Measurements from ENCODE around the gene ZRANB3.
"Not testable (repeated sequence)": the region's sequence is repeated elsewhere in the genome, so short reads cannot be mapped to it uniquely, and the experiment has no call there.

The ZRANB3 gene

GRCh38 chr2:135169900-135170753 lies 360.9 kb downstream of the ZRANB3 start:
- DNase-seq, result no peak

DNA sequence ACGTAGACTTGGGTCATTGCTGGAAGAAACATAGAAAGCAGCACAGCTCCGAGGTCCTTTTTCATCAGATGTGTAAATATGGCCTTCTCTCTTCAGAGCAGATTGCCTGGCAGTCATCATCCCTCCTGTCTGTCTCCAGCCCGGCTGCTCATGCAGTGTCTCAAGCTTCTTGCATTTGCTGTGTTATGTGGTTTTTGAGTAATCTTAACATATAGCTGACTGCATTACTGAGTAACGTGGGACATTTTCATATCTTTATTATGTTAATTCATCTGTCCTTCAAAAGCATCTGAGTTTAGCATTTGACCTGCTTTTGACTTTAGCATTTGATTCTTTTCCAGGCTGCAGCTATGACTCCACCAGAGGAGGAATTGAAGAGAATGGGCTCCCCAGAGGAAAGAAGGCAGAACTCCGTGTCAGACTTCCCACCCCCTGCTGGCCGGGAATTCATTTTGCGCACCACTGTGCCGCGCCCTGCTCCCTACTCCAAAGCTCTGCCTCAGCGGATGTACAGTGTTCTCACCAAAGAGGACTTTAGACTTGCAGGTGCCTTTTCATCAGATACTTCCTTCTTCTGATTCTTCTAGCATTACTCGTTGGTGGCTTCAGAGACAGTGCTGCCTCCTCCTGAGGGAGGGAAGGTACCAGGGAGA lies 362.7 kb downstream of the ZRANB3 start:
- no peak for DNase-seq

- DNase-seq, result no peak
Measured at GRCh38 chr2:135167273-135167672, 363.7 kb downstream of the ZRANB3 start.

DNA sequence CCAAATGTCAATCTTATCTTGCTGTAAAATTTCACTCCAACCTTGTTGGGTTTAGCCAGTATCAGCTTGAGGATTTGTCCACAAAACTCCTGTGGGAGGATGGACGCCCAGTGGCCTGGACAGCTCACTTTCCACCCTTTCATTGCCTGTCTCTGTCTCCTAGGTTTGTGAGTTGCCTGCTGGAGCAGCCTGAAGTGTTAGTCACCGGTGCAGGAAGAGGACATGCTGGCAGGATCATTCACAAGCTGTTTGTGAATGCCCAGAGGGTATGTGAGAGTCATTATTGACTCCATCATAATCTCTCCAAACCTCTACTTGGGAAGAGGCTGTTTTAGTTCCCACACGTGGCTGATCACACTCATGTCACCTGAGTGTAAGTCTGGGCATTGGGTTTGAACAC lies 366.6 kb downstream of the ZRANB3 start:
- DNase-seq, result no peak

DNA sequence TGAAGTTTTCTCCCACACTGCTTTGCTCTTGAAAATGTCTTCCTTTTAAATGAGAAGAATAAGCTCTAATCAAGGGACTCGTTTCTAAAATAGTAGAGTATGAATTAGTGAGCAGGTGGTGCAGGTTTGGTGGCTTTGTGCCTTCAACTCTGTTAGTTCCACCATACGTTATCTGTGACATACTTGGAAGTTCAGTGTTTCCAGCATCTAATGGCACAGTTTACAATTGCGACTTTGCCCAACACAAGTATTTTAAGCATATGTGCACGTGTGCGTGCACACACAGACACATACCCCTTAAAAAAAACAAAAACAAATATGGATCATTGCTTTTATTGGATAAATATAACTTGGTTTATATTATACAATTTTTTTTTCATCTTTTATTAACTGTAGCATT lies 367.1 kb downstream of the ZRANB3 start:
- DNase-seq, result no peak

DNA sequence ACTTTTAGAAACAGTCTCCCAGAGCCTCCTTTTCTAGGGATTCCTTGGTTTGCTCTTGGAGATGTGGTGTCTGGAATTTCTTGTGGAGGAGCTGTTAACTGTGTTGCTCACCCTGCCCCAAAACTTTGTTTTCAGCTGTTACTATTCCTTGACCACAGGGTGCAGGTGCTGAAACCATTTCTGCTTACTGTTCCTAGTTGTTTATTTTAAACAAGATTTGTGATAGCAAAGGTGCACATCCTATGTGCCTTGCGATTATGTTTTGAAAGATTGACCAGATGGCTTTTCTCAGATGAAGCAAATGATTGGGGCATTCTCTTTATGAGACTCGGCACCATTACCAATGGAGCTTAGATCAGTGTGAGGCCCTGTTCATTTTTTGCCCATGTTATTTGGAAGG lies 367.7 kb downstream of the ZRANB3 start:
- DNase-seq, result no peak

DNA sequence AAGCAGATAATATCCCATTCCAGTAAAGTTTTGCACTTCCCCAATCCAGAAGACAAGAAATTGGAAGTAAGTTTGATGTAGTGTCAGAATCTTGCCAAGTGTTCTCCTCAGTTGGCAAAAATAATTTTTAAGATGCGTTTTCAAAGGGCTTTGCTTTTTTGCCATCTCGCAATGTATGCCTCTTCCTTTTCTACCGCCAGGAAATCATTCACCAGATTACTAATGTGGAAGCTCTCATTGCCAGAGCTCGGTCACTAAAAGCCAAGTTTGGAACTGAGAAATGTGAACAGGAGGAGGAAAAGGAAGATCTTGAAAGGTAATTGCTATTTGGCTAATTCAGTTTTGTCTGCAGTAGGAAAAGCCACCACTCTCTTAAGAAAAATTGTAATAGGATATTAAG lies 368.2 kb downstream of the ZRANB3 start:
- DNase-seq, result no peak

DNA sequence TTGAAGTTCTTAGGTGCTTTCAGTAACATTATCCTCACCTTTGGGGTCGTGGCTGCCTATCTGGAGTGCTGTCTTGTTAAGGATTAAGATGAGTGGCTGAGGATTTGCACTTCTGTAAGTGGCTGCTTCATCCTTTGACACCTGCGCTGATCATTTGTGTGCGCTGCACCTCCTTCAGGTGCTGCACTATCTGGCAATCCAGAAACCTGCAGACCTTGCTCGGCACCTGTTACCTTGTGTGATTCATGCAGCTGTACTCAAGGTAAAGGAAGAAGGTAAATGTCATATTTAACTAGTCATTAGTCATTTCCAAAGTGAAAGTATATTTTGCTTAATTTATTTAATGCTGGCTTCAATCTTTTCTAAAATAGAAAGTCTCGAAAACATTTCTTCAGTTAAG lies 368.6 kb downstream of the ZRANB3 start:
- no peak for DNase-seq

- no peak for DNase-seq
Measured at GRCh38 chr2:135159191-135159590, 371.8 kb downstream of the ZRANB3 start.

DNA sequence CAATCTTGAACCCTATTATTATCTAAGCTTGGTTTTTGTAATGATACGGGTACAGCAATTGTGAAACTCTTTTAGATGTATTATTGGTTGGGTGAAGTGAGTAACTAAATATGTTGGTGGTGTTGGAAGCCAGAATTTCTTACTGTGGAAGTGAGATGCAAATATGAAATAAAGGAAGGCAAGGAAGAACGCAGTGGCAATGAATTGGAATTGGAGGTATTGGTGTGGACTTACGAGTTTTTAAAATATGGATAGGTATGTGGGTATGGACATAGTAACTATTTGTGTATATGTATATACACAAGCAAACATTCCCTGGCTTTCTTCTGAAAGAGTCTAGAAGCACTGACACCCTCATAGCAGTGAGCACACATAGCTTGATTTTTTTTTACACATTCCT lies 373.2 kb downstream of the ZRANB3 start:
- no peak for DNase-seq

DNA sequence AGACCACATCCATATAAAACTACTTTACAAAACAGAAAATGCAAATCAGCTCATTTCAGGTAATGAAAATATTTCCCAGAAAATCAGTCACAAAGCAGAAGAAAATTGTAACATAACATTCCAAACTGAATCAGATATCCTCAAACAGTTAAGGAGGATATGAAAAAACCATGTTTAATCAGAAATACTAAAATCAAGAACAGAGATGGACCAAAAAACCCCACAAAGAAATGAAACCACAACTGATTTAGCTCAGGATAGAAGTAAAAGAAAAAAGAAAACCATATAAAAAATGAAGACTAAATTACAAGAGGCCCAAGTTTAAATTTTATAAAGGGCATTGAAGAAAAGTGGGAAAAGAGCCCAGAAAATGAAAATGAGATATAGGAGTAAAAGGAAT lies 376.1 kb downstream of the ZRANB3 start:
- no peak for DNase-seq

DNA sequence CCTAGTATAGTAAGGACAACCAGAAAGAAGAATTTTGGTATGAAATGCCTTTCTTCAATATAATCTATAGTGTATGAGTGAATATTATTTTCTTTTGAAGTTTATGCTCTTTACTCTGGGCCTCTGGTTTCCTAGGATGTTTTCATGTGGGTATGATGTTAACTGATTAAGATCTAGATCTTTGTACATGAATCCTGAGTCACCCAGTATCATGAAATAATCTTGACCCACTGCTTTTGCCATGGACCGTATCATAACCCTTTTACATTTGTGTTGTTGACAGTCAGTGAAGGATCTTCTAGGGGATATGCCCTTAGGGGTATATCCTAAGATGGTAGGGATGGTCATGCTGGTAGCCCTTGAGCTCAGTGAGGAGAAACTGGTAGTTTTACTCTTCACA lies 378.7 kb downstream of the ZRANB3 start:
- no peak for DNase-seq

- DNase-seq, result no peak
Measured at GRCh38 chr2:135151615-135152014, 379.4 kb downstream of the ZRANB3 start.

- no peak for DNase-seq
Measured at GRCh38 chr2:135150725-135151124, 380.3 kb downstream of the ZRANB3 start.

GRCh38 chr2:135149251-135149650 lies 381.8 kb downstream of the ZRANB3 start:
- no peak for DNase-seq

DNA sequence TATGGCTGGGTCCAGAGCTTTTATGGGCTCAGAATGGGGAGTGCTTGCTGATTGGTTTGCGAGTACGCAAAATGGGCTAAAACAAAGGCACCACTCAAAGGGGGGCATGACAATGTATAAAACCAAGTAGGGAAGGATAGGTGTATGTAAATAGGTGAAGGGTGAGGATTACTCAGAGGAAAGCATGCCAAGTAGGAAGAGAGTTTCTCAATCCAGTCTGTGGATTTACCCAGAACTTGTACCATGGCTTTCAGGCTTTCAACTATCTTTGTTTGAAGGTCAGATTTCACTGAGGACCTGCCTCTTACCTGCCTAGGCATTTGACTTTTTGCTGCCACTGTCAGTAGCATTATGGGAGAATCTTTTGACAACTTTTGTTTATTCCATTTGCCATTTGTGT lies 386.7 kb downstream of the ZRANB3 start:
- DNase-seq, result no peak

- DNase-seq, result no peak
Measured at GRCh38 chr2:135142323-135142722, 388.7 kb downstream of the ZRANB3 start.

DNA sequence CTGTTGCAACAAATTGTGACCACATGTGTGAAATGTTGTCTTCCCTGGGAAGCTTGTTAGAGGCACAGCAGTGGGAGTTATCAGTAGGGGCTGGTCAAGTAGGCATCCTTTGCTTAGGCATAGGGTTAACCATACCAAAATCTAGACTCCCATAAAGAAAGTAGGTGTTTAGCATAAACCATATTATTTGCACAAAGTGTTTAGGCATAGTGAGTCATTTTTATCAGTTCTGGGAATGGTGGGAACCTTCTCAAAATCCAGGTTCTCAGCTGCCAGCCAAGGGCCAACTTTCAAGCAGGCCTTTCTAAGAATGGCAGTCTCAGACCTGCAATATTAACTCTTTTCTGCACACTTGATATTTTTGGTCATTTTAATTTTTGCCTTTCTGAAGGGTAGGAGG lies 390.4 kb downstream of the ZRANB3 start:
- no peak for DNase-seq

- no peak for DNase-seq
Measured at GRCh38 chr2:135132314-135132713, 398.7 kb downstream of the ZRANB3 start.

GRCh38 chr2:135130751-135131150 lies 400.3 kb downstream of the ZRANB3 start:
- no peak for DNase-seq

GRCh38 chr2:135125940-135126339 lies 405.1 kb downstream of the ZRANB3 start:
- DNase-seq, result no peak

GRCh38 chr2:135124924-135125886 lies 405.8 kb downstream of the ZRANB3 start:
- DNase-seq, result no peak

GRCh38 chr2:135121658-135122039 lies 409.4 kb downstream of the ZRANB3 start:
- not testable (repeated sequence) for DNase-seq
